WI38 (cell line): ENCODE measurements around the gene UBE2H.

ENCODE experiments used
- H3K4me3 ChIP-seq: 2 replicates; pipeline ENCODE4 v1.5.1; 2011; ENCODE audit warnings: low read depth, mild to moderate bottlenecking, control low read depth, low read length
- CTCF ChIP-seq: IDR thresholded peaks from 2 replicates; pipeline ENCODE4 v1.5.1; 2012; ENCODE audit warnings: low read depth, mild to moderate bottlenecking, control low read depth, low read length

Gene UBE2H

GRCh38 chr7:129940329-129940728 is 12.4 kb downstream of the UBE2H start:
- TF ChIP-seq CTCF: no peak
- H3K4me3 ChIP-seq: no peak overlapping the region

GRCh38 chr7:129939881-129940280 is 12.9 kb downstream of the UBE2H start:
- no peak for TF ChIP-seq CTCF
- H3K4me3 ChIP-seq: no peak overlapping the region

GRCh38 chr7:129933627-129934026 is 19.1 kb downstream of the UBE2H start:
- TF ChIP-seq CTCF: no peak
- no peak overlapping the region for H3K4me3 ChIP-seq

- no peak for TF ChIP-seq CTCF
Observed at GRCh38 chr7:129926618-129927017, 26.1 kb downstream of the UBE2H start.

GRCh38 chr7:129925416-129926002 is 27.3 kb downstream of the UBE2H start:
- no peak for TF ChIP-seq CTCF
- no peak overlapping the region for H3K4me3 ChIP-seq

More at GRCh38 chr7:129926618-129927017, 26.1 kb downstream of the UBE2H start:
- H3K4me3 ChIP-seq: no peak overlapping the region

- TF ChIP-seq CTCF: no peak
- H3K4me3 ChIP-seq: no peak overlapping the region
Observed at GRCh38 chr7:129924602-129925001, 28.2 kb downstream of the UBE2H start.

- no peak for TF ChIP-seq CTCF
- no peak overlapping the region for H3K4me3 ChIP-seq
Observed at GRCh38 chr7:129923709-129924108, 29.1 kb downstream of the UBE2H start.
